H1 (cell line): ENCODE measurements around the gene GYPC. TPM values are rescaled to one million over a fixed set of nuclear protein-coding genes. Genes with fewer than 3 reads are reported as not detected.

Experiments
- polyA plus RNA-seq, 7 experiments: library from polyadenylated mRNA; depleted of rRNA in 3 of 7; stranded (reverse) in 5 of 7; unstranded in 2 of 7; fragments of >200 nt in 5 of 7; fragments of 200-250 nt in 2 of 7; gene quantifications; 1 replicate in 5 of 7; 2 replicates in 1 of 7; 4 replicates in 1 of 7; pipeline versions ENCODE4 v1.2.1 to v1.2.3, GENCODE V29; 2011 to 2013; ENCODE audit warnings: missing spikeins in 2 of 7, mixed read lengths in 2 of 7
- small RNA-seq: library from polyadenylated mRNA; stranded (forward); fragments of <200 nt; extraction: miRNeasy Mini kit (QIAGEN cat#:217004); gene quantifications from one replicate; pipeline ENCODE3, GENCODE V24; 2013; ENCODE audit not compliant: insufficient read depth
- total RNA-seq: library from RNA; stranded (reverse); fragmentation: NEBNext Ultra II Directional; extraction: Animal tissue kit (Norgen Biotek cat#: 25700); gene quantifications from 2 replicates; pipeline ENCODE4 v1.2.1, GENCODE V29; 2021

Gene GYPC
- total and polyA plus RNA-seq, 2 of the 8 experiments (the other 6 are each of a cell fraction or from before 2014, with no cell fraction given), result 26.8 to 53.6 TPM

Small RNAs within 50 kb of the gene (small RNA-seq; reads per million reads assigned to genes)
- gene RNU6-675P, result not detected

Other genes with a start within 250 kb of the GYPC start
- gene TEX51, start 242.7 kb downstream of the GYPC start, total RNA-seq, result not detected in 2 replicates
- gene TEX51, start 242.7 kb downstream of the GYPC start, polyA plus RNA-seq (2011; rRNA removed), result not detected in 2 replicates